NCI-H1092 (cell line): ENCODE data around the gene NDUFS8.
A peak's percentile ranks its signal among the peaks of the same experiment; 100 is the strongest.

ENCODE experiments used
- DNase-seq: peaks from one replicate; lab custom pipeline; 2025; lab: John Stamatoyannopoulos, UW

NDUFS8 gene

DNA sequence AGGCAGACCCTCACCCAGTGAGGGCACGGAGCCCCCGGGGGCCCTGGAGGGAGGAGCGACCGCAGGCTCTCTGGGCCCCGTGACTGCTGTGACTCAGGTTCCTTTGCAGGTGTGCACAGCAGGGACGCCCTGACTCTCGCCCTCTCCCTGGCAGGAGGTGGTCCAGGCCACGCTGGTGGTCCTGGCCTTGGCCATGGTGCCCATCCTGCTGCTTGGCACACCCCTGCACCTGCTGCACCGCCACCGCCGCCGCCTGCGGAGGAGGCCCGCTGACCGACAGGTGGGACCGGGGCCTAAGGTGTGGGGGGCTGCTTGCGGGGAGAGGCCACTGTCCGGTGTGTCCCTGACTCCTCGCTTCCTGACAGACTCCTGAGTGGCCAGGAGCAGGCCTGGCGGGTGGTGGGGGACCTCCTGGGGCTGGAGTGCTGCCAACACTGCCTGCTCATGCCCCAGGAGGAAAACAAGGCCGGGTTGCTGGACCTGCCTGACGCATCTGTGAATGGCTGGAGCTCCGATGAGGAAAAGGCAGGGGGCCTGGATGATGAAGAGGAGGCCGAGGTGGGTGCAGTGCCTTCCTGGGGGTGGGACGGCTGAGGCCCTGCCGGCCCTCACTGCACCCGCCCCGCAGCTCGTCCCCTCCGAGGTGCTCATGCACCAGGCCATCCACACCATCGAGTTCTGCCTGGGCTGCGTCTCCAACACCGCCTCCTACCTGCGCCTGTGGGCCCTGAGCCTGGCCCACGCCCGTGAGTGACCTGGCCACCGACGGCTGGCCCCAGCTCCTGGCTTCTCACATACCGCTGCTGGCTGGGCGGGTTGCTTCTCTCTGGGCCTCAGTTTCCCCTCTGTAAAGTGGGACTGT, 19.3 kb downstream of the NDUFS8 start:
- DNase-seq = no peak

DNA sequence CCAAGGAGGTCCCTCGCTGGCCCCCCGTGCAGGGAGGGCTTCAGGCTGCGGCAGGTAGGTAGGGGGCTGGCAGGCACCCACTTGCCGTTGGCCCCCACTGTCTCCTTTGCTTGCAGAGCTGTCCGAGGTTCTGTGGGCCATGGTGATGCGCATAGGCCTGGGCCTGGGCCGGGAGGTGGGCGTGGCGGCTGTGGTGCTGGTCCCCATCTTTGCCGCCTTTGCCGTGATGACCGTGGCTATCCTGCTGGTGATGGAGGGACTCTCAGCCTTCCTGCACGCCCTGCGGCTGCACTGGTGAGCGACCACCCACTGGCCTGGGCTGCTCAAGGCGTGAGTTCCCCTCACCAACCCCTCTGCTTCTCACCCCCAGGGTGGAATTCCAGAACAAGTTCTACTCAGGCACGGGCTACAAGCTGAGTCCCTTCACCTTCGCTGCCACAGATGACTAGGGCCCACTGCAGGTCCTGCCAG, 19.9 kb downstream of the NDUFS8 start:
- no peak for DNase-seq

DNA sequence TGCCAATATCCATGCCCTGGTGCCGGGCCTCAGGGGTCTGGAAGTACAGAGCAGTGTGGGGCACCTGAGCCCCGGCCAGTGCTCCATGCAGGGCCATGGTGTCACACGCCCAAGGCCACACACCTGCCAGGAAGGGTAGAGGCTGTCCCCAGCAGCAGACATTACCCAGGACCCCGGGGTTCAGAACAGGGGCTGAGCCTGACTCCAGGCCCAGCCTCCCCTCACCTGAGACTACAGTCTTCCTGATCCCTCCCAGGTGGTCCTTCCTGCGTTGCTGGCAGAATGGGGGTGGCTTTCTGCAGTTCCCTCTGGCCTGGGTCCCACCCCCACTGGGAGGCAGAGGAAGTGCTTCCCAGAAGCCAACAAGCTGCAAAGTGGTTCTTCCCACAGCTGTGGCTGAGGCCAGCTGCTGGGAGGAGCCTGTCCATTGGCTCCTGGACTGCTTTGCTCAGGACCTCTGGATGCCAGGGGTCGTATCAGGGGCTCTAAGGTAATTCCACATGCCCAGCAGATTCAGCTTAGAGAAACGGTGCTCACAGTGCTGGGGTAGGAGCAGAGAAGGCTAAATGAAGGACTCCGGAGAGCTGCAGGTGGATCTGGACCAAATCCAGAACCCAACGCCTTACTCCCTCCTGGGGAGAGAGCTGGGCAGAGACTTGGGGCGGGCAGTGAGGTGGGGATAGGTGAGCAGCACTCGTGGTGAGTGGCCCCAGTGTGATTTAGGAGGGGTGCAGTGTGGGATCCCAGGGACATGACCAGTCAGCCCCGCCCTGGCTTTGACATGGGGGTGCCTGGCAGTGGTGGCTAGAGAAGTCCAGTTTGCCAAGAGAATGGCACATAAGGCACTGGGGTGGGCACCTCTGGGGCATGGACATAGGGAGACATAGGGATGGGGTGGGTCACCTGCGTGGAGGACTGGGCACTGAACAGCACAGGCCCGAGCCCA, 21.0 kb downstream of the NDUFS8 start:
- DNase-seq = no peak

- no peak for DNase-seq
Measured at GRCh38 chr11:68052137-68052873, 21.8 kb downstream of the NDUFS8 start.

DNA sequence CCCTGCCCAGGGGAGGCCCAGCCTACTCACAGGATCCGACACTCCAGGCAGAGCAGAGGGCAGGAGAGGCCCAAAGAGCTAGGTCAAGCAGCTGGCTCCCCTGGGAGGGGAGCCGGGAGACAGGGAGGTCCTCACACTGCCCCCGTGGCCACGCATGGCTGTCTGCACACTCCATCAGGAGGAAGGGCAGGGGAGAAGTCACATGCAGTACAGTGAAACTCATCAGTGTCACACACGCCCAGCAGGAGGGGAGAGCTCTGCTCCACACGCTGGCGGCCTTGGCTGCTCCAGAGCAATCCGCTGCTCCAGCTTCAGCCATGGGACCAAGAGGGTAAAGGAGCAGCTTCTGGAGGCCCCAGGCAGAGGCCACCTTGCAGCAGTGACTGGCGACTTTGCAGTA, 22.6 kb downstream of the NDUFS8 start:
- DNase-seq = no peak

GRCh38 chr11:68053981-68054812, 23.7 kb downstream of the NDUFS8 start:
- DNase-seq = no peak

- DNase-seq = no peak
Measured at GRCh38 chr11:68056317-68057285, 26.1 kb downstream of the NDUFS8 start.

- DNase-seq = no peak
Measured at GRCh38 chr11:68057807-68058206, 27.3 kb downstream of the NDUFS8 start.

DNA sequence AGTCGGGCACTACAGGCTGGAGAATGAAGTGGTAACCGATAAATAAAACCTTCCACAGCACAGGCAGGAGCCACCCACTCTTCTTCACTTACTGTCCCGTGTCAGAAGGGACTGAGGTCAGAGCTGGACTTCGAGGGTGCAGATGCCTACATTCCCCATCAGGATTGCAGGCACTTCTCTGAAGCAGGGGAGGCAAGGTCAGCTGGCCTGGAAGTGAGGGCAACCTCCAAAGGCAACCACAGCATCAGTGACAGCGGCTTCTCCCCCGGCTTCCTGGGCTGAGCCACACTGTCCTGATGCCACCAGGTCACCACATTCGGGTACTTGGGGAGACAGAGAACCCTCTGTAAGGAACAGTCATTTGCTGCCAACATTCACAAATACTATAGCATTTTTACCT, 31.0 kb downstream of the NDUFS8 start:
- DNase-seq = no peak

DNA sequence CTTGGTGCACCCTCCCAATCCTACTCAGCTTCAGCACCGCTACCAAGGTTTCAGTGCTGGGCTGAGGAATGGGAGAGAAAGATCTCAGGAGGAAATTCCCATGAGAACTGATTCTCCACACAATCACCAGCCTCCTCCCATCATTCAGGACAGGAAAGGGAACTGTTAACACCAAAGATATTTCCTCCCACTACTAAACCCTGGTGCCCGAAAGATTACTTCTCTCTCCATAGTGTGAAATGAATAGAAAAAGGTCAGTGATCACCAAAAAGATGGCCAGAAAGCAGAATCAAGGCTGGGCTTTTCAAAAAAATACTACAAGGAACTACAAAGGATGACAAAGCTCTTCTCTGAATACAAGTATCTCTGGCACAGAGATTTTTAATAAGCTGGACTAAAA, 34.4 kb downstream of the NDUFS8 start:
- DNase-seq = no peak

GRCh38 chr11:68065841-68066240, 35.4 kb downstream of the NDUFS8 start:
- DNase-seq = no peak

GRCh38 chr11:68066742-68067141, 36.3 kb downstream of the NDUFS8 start:
- no peak for DNase-seq

- no peak for DNase-seq
Measured at GRCh38 chr11:68067991-68068390, 37.5 kb downstream of the NDUFS8 start.

GRCh38 chr11:68071281-68072048, 41.0 kb downstream of the NDUFS8 start:
- DNase-seq = no peak

GRCh38 chr11:68074584-68075352, 44.3 kb downstream of the NDUFS8 start:
- DNase-seq = peak; percentile 34

- no peak for DNase-seq
Measured at GRCh38 chr11:68076371-68077042, 46.0 kb downstream of the NDUFS8 start.

GRCh38 chr11:68077617-68078582, 47.4 kb downstream of the NDUFS8 start:
- no peak for DNase-seq
